Stomach (tissue), 9 donors: ENCODE measurements around the gene ARHGEF4. TPM values are rescaled to one million over a fixed set of nuclear protein-coding genes. Genes with fewer than 3 reads are reported as not detected.

ENCODE experiments used
- DNase-seq, 2 donors: peaks; one replicate each; pipeline versions ENCODE4 v3.0.0 to v3.0.0-alpha.2; 2013 to 2019
- H3K27ac ChIP-seq, 5 donors: fragments of 200-600 bp in 4 of 5; sonication (generic) in 4 of 5; one replicate each; pipeline ENCODE4 v1.5.1; 2013 to 2019; ENCODE audit warnings: mild to moderate bottlenecking in 1 of 5, moderate library complexity in 1 of 5
- H3K27me3 ChIP-seq, 3 donors: fragments of 200-600 bp; sonication (generic); one replicate each; pipeline ENCODE4 v1.5.1; 2017 to 2019; ENCODE audit warnings: mixed run types in 1 of 3
- H3K36me3 ChIP-seq, 4 donors: fragments of 200-600 bp; sonication (generic); 1 replicate in 3 of 4; 2 replicates in 1 of 4; pipeline ENCODE4 v1.5.1; 2016 to 2019
- H3K4me1 ChIP-seq, 4 donors: fragments of 200-600 bp; sonication (generic); one replicate each; pipeline ENCODE4 v1.5.1; 2016 to 2019
- H3K4me3 ChIP-seq, 4 donors: fragments of 200-600 bp; sonication (generic) in 3 of 4; one replicate each; pipeline ENCODE4 v1.5.1; 2016 to 2019; ENCODE audit warnings: mild to moderate bottlenecking in 1 of 4
- H3K9me3 ChIP-seq, 4 donors: fragments of 200-600 bp; sonication (generic); one replicate each; pipeline ENCODE4 v1.5.1; 2016 to 2019
- EP300 ChIP-seq: sonication (generic); formaldehyde crosslinking; IDR thresholded peaks from one replicate; pipeline ENCODE4 v1.6.1; 2017; ENCODE audit warnings: antibody characterized with exemption
- POLR2A ChIP-seq, 4 donors: fragments of 450-650 bp; IDR thresholded peaks; one replicate each; pipeline ENCODE4 v1.6.1; 2016; ENCODE audit warnings: antibody characterized with exemption in 4 of 4, control low read depth in 2 of 4, mild to moderate bottlenecking in 1 of 4, moderate library complexity in 1 of 4
- POLR2AphosphoS5 ChIP-seq, 3 donors: sonication (generic); formaldehyde crosslinking; IDR thresholded peaks; one replicate each; pipeline ENCODE4 v1.6.1; 2016; ENCODE audit warnings: antibody characterized with exemption in 3 of 3
- WGBS, 5 donors: extraction: QIAGEN DNeasy Blood & Tissue Kit in 3 of 5; methylation state at CpG; one replicate each; pipeline versions ENCODE4 v1.1.5 to v1.1.7; 2013 to 2018; 5-methylcytosine and 5-hydroxymethylcytosine counted together
- intact Hi-C: fragments of 100-400 bp; cut with DNase I; formaldehyde crosslinking; loops from one replicate; pipeline ENCODE4 v1.15.1; 2023; ENCODE audit warnings: low total_unique reads
- polyA plus RNA-seq, 3 donors: library from polyadenylated mRNA; stranded (reverse); fragments of 200-250 nt; gene quantifications; one replicate each; pipeline ENCODE4 v1.2.3, GENCODE V29; 2013
- total RNA-seq, 5 donors: library from RNA; depleted of rRNA; stranded (reverse); fragments of >200 nt; gene quantifications; one replicate each; pipeline versions ENCODE4 v1.1.0 to v1.2.3, GENCODE V29; 2014 to 2016
- TF ChIP-seq, protein P1 (sequence below), 7 experiments: fragments of 450-650 bp in 4 of 7; fragments of 200-600 bp in 3 of 7; sonication (generic) in 3 of 7; IDR thresholded peaks; one replicate each; pipeline ENCODE4 v1.5.1; 2016 to 2019; ENCODE audit warnings: antibody characterized with exemption in 7 of 7, control low read depth in 2 of 7, mild to moderate bottlenecking in 1 of 7
- donor health status: healthy with polysubstance abuse.
- donor health status: Bipolar disorder and iron deficiency.
- donor health status: healthy.

Gene ARHGEF4
- total and polyA plus RNA-seq, 8 donors, result 1.4 to 32.3 (median 11.2) TPM; not detected in 1

DNA sequence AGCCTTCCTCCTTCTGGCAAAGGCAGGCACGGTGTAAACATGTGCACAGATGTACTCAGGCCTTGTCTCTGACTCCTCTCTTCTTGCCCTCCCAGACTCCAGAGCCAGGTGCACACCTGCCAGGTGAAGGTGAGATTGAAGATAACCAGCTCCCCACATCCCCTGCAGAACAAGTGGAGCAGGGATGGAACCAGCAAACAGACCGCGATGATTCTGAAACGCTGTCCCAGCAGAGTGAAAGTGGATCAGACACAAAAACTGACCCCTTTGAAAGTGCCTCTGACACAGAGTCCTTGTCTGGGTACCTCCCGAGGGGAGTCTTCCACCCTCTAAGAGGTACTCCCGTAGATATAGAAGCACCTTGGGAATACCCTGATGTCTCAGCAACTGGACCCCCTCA is 77.2 kb downstream of the ARHGEF4 start:
- intact Hi-C loops, result no loop called here
- TF ChIP-seq POLR2A (IDR thresholded peaks at IDR 0.05) (no peak), POLR2AphosphoS5 (IDR thresholded peaks at IDR 0.05) (no peak), EP300 (no peak)
- TF ChIP-seq, protein P1, sequence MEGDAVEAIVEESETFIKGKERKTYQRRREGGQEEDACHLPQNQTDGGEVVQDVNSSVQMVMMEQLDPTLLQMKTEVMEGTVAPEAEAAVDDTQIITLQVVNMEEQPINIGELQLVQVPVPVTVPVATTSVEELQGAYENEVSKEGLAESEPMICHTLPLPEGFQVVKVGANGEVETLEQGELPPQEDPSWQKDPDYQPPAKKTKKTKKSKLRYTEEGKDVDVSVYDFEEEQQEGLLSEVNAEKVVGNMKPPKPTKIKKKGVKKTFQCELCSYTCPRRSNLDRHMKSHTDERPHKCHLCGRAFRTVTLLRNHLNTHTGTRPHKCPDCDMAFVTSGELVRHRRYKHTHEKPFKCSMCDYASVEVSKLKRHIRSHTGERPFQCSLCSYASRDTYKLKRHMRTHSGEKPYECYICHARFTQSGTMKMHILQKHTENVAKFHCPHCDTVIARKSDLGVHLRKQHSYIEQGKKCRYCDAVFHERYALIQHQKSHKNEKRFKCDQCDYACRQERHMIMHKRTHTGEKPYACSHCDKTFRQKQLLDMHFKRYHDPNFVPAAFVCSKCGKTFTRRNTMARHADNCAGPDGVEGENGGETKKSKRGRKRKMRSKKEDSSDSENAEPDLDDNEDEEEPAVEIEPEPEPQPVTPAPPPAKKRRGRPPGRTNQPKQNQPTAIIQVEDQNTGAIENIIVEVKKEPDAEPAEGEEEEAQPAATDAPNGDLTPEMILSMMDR (IDR thresholded peaks at IDR 0.05), result no peak
- Histone ChIP-seq H3K36me3 (no peaks in the 10 kb centered on the region), H3K4me1 (peaks cover 0 to 3% (median 0%) of the 10 kb centered on the region in 4 donors), H3K9me3 (no peaks in the 10 kb centered on the region), H3K27ac (no peak overlapping the region), H3K4me3 (no peak overlapping the region), H3K27me3 (peaks cover 0 to 52% (median 14%) of the 10 kb centered on the region in 3 donors)
- WGBS, 5 donors, result 76 to 92% (median 87%) methylated on average over 6 of the region's 6 CpGs
- DNase-seq, result no peak

DNA sequence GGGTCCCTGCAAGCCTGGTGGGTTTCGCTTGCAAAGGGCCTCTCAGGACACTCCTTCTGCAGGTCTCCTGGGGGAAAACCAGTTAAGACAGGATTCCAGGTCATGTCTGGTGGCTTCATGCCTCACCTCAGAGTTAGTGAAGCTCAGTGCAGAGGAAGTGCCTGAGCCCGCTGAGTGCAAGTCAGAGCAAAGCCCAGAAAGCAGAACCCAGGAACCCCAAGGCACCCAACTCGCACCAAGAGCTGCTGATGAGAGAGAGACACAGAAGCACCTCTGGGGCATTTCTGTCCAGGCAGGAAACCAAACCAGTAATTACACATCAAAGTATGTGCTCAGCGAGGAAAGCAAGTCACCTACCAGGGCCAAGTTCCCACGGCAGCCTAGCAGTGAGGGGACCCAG is 78.4 kb downstream of the ARHGEF4 start:
- H3K9me3 ChIP-seq, result no peaks in the 10 kb centered on the region
- H3K36me3 ChIP-seq, result no peaks in the 10 kb centered on the region
- intact Hi-C loops, result no loop called here
- peaks cover 0 to 52% (median 14%) of the 10 kb centered on the region in 3 donors for H3K27me3 ChIP-seq
- DNase-seq, result no peak
- H3K27ac ChIP-seq, result no peak overlapping the region
- TF ChIP-seq POLR2AphosphoS5 (IDR thresholded peaks at IDR 0.05) (no peak), EP300 (no peak), POLR2A (IDR thresholded peaks at IDR 0.05) (no peak)
- TF ChIP-seq, protein P1 (IDR thresholded peaks at IDR 0.05), result no peak
- WGBS, 5 donors, result 82 to 91% (median 86%) methylated on average over 5 of the region's 5 CpGs
- peaks cover 0 to 3% (median 0%) of the 10 kb centered on the region in 4 donors for H3K4me1 ChIP-seq
- no peak overlapping the region for H3K4me3 ChIP-seq

DNA sequence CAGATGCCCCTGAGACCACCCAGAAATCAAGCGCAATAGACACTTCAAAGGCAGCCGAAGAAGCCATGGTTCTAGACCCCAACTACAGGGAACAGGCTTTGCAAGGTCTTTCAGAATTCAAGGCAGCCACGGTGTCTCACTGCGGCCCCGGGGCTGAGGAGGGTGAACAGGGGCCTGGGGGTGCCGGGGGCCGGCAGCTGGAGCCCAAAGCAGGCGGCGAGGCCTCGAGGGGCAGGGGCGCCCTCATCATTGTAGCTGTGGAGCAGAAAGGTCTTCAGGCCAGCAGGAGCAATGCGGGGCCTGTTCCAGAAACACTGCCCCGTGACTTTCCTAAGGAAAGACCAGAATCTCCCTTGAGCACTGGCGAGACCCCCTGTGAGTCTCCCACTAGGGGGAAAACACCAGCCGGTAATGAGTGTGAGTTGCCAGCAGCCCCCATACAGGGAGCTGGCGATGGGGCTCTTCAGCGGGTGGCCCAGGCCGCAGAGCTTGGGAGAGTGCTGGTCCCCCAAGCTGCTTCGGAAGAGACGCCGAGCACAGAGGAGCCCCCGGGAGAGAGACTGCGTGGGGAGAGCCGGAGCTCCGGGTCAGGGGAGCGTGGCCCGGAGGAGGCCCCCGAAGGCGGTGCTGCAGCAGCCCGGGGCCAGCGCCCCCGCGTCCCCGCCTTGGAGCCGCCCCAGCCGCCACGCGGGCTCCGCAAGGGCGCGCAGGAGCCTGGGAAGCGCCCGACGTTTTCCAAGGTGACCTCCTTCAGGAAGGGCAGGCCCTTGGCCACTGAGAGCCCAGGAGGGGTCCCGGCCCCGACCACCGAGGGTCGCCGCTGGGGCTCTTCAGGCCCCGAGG is 79.1 kb downstream of the ARHGEF4 start:
- DNase-seq, result no peak
- no peaks in the 10 kb centered on the region for H3K36me3 ChIP-seq

DNA sequence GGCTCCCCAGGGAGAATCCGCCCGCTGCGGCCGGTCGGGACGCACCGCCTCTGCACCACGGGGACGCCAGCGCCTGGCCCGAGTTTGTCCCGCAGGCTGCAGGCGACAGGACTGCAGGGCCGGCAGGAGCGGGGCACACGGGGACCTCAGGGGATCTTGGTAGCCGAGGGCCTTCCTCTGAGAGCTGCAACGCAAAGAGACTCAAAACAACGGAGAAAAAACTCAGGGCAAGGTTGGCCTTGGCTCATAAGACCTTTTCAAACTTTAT is 79.7 kb downstream of the ARHGEF4 start:
- WGBS, 5 donors, result 18 to 32% (median 21%) methylated on average over 10 to 19 of the region's 19 CpGs
- no peak overlapping the region for H3K27ac ChIP-seq
- no peak for DNase-seq
- no peaks in the 10 kb centered on the region for H3K9me3 ChIP-seq
- intact Hi-C loops, result no loop called here
- H3K4me1 ChIP-seq, result peaks cover 0 to 3% (median 0%) of the 10 kb centered on the region in 4 donors
- no peaks in the 10 kb centered on the region for H3K36me3 ChIP-seq
- no peak overlapping the region for H3K4me3 ChIP-seq
- peaks cover 0 to 52% (median 14%) of the 10 kb centered on the region in 3 donors for H3K27me3 ChIP-seq
- no peak for TF ChIP-seq POLR2AphosphoS5 (IDR thresholded peaks at IDR 0.05)
- TF ChIP-seq POLR2A (IDR thresholded peaks at IDR 0.05), result no peak
- TF ChIP-seq, protein P1 (IDR thresholded peaks at IDR 0.05), result no peak
- TF ChIP-seq EP300, result no peak

More for the DNA sequence above, 79.1 kb downstream of the ARHGEF4 start:
- TF ChIP-seq POLR2A (IDR thresholded peaks at IDR 0.05) (no peak), POLR2AphosphoS5 (IDR thresholded peaks at IDR 0.05) (no peak), EP300 (no peak)
- TF ChIP-seq, protein P1 (IDR thresholded peaks at IDR 0.05), result no peak
- H3K27ac ChIP-seq, result no peak overlapping the region
- no peaks in the 10 kb centered on the region for H3K9me3 ChIP-seq
- WGBS, 5 donors, result 32 to 68% (median 38%) methylated on average over 13 to 50 of the region's 50 CpGs
- no peak overlapping the region for H3K4me3 ChIP-seq
- H3K4me1 ChIP-seq, result peaks cover 0 to 3% (median 0%) of the 10 kb centered on the region in 4 donors
- peaks cover 0 to 52% (median 14%) of the 10 kb centered on the region in 3 donors for H3K27me3 ChIP-seq
- intact Hi-C loops, result no loop called here
